ENCODE results near the gene RGS6. TPM values are rescaled to one million over a fixed set of nuclear protein-coding genes. Genes with fewer than 3 reads are reported as not detected.
A peak's percentile ranks its signal among the peaks of the same experiment; 100 is the strongest.

Gene RGS6
- total RNA-seq, 1 donor from 2014 or later, result not detected

DNA sequence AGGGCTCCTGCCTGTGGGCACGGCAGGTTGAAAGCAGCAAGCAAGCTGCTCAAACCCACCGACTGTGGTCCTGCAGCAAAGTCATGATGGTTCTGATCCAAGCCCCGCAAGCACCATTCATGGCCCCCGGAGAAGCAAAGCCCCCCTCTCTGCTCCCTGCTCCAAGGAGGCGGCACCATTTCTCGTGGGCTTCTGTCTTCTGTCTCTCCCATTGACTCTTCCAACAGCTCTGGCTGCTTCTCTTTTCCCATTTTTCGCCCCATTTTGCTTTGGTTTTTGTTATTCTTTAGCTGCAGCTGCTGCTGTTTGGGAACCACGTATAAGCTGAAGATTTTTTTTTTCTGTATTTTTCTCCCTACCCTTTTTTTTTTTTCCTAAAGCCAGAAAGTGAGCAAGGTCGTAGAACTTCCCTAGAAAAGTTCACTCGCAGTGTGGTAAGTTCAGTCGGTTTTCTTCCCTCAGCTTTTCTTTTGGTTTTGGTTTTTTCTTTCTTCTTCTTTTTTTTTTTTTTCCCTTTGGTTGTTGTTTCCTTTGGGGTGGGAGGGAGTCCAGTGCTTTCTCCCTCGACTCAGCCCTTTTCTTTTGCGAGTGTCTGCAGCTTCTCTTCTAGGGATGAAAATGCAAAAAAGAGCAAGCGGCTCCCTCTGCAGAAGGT lies 607.6 kb downstream of the RGS6 start:
- CTCF ChIA-PET, result interaction anchor here (1.5 kb wide), 1 partner anchor 23 kb away, joined by 3 read pairs; no protein-coding TSS in a partner anchor
- ATAC-seq (ENCODE audit: low read depth), result no peak
- Mint-ChIP-seq H3K4me3 (peak overlapping the region; percentile 24), H3K27ac (no peak overlapping the region), H3K9me3 (peaks cover under 1% of the 10 kb centered on the region), H3K36me3 (ENCODE audit: low read depth) (no peaks in the 10 kb centered on the region), H3K4me1 (peaks cover 75% of the 10 kb centered on the region), H3K27me3 (no peaks in the 10 kb centered on the region)
- POLR2A ChIA-PET, result interaction anchor here (0.6 kb wide), 3 partner anchors 20 to 330 kb away, joined by 3 to 4 read pairs (median 3); no protein-coding TSS in a partner anchor
- TF ChIP-seq, protein P1, sequence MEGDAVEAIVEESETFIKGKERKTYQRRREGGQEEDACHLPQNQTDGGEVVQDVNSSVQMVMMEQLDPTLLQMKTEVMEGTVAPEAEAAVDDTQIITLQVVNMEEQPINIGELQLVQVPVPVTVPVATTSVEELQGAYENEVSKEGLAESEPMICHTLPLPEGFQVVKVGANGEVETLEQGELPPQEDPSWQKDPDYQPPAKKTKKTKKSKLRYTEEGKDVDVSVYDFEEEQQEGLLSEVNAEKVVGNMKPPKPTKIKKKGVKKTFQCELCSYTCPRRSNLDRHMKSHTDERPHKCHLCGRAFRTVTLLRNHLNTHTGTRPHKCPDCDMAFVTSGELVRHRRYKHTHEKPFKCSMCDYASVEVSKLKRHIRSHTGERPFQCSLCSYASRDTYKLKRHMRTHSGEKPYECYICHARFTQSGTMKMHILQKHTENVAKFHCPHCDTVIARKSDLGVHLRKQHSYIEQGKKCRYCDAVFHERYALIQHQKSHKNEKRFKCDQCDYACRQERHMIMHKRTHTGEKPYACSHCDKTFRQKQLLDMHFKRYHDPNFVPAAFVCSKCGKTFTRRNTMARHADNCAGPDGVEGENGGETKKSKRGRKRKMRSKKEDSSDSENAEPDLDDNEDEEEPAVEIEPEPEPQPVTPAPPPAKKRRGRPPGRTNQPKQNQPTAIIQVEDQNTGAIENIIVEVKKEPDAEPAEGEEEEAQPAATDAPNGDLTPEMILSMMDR (IDR thresholded peaks at IDR 0.05), result no peak
- DNase-seq, result no peak
- intact Hi-C loops (cut with micrococcal nuclease), result no loop called here

GRCh38 chr14:72540836-72541235 lies 608.6 kb downstream of the RGS6 start:
- Mint-ChIP-seq H3K4me3 (no peak overlapping the region), H3K27ac (no peak overlapping the region), H3K27me3 (no peaks in the 10 kb centered on the region), H3K9me3 (no peaks in the 10 kb centered on the region), H3K36me3 (ENCODE audit: low read depth) (no peaks in the 10 kb centered on the region), H3K4me1 (peaks cover 74% of the 10 kb centered on the region)
- intact Hi-C loops (cut with micrococcal nuclease), result no loop called here
- ATAC-seq (ENCODE audit: low read depth) (no peak), DNase-seq (no peak)
- TF ChIP-seq, protein P1 (IDR thresholded peaks at IDR 0.05), result no peak
- ChIA-PET POLR2A (no interaction called here), CTCF (interaction anchor here (0.6 to 1.5 kb wide), 2 partner anchors 24 to 377 kb away, joined by 3 read pairs; no protein-coding TSS in a partner anchor)

GRCh38 chr14:72541546-72541945 lies 609.3 kb downstream of the RGS6 start:
- H3K4me1 Mint-ChIP-seq, result peaks cover 74% of the 10 kb centered on the region
- H3K4me3 Mint-ChIP-seq, result no peak overlapping the region
- intact Hi-C loops (cut with micrococcal nuclease), result no loop called here
- DNase-seq, result no peak
- ATAC-seq (ENCODE audit: low read depth), result no peak
- H3K36me3 Mint-ChIP-seq (ENCODE audit: low read depth), result no peaks in the 10 kb centered on the region
- TF ChIP-seq, protein P1 (IDR thresholded peaks at IDR 0.05), result no peak
- ChIA-PET POLR2A (no interaction called here), CTCF (interaction anchor here (2.0 kb wide), 1 partner anchor 24 kb away, joined by 5 read pairs; no protein-coding TSS in a partner anchor)
- H3K9me3 Mint-ChIP-seq, result no peaks in the 10 kb centered on the region
- no peaks in the 10 kb centered on the region for H3K27me3 Mint-ChIP-seq
- no peak overlapping the region for H3K27ac Mint-ChIP-seq

DNA sequence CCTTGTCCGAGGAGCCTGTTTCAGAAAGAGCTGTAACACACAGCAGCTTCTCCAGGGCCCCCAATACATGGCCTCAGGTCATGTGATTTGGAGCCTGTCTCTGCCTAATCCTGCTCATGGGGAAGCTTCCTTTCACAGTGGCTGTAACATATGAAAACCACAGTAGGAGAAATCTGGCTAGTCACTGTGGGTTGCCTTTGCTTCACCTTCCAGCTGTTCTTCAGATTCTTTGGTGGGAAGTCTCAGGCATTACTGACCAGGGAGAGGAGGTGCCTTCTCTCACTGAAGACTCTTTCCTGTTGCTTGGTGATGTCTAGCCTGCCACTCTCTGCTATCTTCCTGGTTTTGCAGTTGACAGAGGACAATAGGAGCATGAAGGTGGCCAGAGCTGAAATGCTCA lies 611.1 kb downstream of the RGS6 start:
- TF ChIP-seq, protein P1 (IDR thresholded peaks at IDR 0.05), result no peak
- Mint-ChIP-seq H3K36me3 (ENCODE audit: low read depth) (no peaks in the 10 kb centered on the region), H3K27me3 (no peaks in the 10 kb centered on the region), H3K4me3 (no peak overlapping the region), H3K27ac (peak overlapping the region; percentile 11), H3K4me1 (peaks cover 76% of the 10 kb centered on the region), H3K9me3 (no peaks in the 10 kb centered on the region)
- POLR2A ChIA-PET, result no interaction called here
- no peak for DNase-seq
- no peak for ATAC-seq (ENCODE audit: low read depth)
- intact Hi-C loops (cut with micrococcal nuclease), result no loop called here
- CTCF ChIA-PET, result interaction anchor here (2.0 kb wide), 1 partner anchor 26 kb away, joined by 5 read pairs; no protein-coding TSS in a partner anchor

DNA sequence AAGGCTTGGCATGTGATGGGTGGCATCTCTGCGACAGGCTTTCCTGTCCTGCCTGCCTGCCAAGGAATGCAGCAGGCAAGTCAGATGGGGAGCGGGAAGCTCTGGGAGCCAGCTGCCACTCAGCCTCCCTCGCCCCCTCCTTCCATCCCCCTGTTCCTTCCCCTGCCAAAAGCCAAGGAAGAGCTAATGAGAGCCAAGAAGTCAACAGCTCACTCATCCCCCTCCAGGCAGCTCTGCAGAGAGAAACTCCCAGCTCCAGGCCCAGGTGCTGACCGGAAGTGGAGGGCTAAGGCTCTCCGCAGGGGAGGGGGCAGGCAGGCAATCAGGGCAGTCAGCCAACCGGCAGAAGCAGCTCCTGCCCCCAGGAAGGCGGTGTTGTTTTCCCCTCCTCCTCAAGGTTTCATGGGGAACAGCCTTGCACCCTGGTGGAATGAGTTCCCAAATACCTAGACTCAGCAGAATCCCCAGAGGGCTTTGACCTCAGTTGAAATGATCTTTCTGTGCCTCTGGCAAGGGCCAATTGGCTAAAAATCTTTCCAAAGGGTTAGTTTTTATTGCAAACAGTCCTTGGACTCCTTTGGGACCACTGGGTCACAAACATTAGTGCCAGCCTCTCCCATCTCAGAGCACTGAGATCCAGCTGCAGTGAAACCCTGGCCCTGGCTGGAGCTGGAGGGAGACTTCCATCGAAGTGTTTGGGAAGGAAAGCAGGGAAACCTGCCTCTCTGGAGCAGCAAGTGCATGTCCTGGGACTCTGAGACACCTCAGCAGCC lies 612.6 kb downstream of the RGS6 start:
- ChIA-PET CTCF (interaction anchor here (1.8 to 2.2 kb wide), 2 partner anchors 28 to 359 kb away, joined by 5 to 8 read pairs; no protein-coding TSS in a partner anchor), POLR2A (interaction anchor here (0.6 to 1.8 kb wide), 3 partner anchors 9 to 364 kb away, joined by 3 to 7 read pairs (median 4); no protein-coding TSS in a partner anchor)
- TF ChIP-seq, protein P1 (IDR thresholded peaks at IDR 0.05), result no peak
- no peak for DNase-seq
- no peak overlapping the region for H3K4me3 Mint-ChIP-seq
- no peaks in the 10 kb centered on the region for H3K9me3 Mint-ChIP-seq
- H3K4me1 Mint-ChIP-seq, result peaks cover 65% of the 10 kb centered on the region
- H3K27me3 Mint-ChIP-seq, result no peaks in the 10 kb centered on the region
- no peaks in the 10 kb centered on the region for H3K36me3 Mint-ChIP-seq (ENCODE audit: low read depth)
- no peak for ATAC-seq (ENCODE audit: low read depth)
- no peak overlapping the region for H3K27ac Mint-ChIP-seq
- intact Hi-C loops (cut with micrococcal nuclease), result no loop called here
